OCI-LY7 (cell line): ENCODE data around the gene EYS.

Experiments
- CTCF ChIP-seq: fragments of 200-600 bp; sonication (generic); conservative IDR thresholded peaks from 2 replicates; pipeline ENCODE4 v1.5.1; 2014; ENCODE audit warnings: mild to moderate bottlenecking, antibody characterized with exemption, low read length, moderate library complexity, mixed read lengths
- EZH2phosphoT487 ChIP-seq: fragments of 200-600 bp; sonication (generic); IDR thresholded peaks from 2 replicates; pipeline ENCODE4 v1.6.1; 2018; ENCODE audit warnings: low read depth, borderline replicate concordance, mild to moderate bottlenecking, mixed run types, antibody characterized with exemption, low read length, moderate library complexity, mixed read lengths

DNA sequence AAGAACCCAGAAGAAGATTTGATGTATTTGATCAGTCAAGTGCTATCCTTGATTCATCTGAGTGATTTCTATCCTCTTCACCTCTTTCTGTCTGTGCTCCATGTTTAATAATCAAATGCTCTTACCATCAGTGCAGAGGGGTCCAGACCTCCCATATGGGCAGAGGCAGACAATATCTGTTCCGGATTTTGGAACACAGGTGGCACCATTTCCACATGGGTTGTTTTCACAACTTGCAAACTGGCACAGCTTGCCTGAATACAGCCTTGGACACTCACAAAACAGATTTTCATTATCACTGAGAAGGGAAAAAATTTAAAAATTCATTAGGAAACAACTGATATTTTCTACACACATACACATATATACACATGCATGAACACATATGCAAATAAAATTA is 1843.0 kb downstream of the EYS start:
- TF ChIP-seq CTCF (no peak), EZH2phosphoT487 (no peak)
